22Rv1 (cell line): ENCODE data around the gene RPL10.
A peak's percentile ranks its signal among the peaks of the same experiment; 100 is the strongest.

ENCODE experiments used
- H3K27ac ChIP-seq: fragments of 450-650 bp; 2 replicates; pipeline ENCODE4 v1.5.1; 2017
- ZFX ChIP-seq: fragments of 450-650 bp; IDR thresholded peaks from 2 replicates; pipeline ENCODE4 v1.6.1; 2017; ENCODE audit warnings: antibody characterized with exemption, borderline replicate concordance
- TF ChIP-seq, protein P1 (sequence below): fragments of 450-650 bp; IDR thresholded peaks from 2 replicates; pipeline ENCODE4 v1.5.1; 2017; ENCODE audit warnings: mild to moderate bottlenecking

The RPL10 gene

DNA sequence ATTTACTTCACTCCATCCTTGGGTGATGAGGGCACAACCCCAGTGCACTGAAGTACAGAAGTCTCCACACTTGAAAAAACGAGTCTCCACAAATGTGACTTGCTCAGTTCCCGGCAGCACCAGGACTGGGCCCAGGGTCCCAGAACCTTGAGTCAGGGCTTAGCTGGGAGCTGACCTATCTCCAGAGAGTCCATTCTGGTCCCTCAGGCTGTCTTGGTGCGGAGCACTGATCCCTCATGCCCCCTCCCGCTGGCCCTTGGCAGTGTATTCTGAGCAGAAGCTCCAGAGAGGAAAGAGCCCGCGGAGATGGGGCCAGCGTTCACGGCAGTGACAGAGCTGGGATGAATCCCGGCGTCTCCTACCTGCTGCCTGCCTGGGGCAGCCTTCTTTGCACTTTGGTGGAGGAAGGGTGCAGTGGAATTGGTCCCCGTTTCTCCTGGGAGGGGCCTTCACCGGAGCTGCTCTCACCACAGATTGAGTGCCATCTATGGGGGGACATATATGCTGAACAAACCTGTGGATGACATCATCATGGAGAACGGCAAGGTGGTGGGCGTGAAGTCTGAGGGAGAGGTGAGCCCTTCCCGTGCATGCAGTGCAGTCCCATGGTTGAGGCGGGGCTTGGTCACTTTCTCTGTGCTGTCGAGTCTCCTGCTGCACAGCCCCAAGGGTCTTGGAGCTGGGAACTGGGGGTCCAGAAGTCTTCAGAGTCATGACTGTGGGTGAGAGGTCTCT, 42.6 kb downstream of the RPL10 start:
- no peak for TF ChIP-seq ZFX
- TF ChIP-seq, protein P1, sequence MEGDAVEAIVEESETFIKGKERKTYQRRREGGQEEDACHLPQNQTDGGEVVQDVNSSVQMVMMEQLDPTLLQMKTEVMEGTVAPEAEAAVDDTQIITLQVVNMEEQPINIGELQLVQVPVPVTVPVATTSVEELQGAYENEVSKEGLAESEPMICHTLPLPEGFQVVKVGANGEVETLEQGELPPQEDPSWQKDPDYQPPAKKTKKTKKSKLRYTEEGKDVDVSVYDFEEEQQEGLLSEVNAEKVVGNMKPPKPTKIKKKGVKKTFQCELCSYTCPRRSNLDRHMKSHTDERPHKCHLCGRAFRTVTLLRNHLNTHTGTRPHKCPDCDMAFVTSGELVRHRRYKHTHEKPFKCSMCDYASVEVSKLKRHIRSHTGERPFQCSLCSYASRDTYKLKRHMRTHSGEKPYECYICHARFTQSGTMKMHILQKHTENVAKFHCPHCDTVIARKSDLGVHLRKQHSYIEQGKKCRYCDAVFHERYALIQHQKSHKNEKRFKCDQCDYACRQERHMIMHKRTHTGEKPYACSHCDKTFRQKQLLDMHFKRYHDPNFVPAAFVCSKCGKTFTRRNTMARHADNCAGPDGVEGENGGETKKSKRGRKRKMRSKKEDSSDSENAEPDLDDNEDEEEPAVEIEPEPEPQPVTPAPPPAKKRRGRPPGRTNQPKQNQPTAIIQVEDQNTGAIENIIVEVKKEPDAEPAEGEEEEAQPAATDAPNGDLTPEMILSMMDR: no peak
- H3K27ac ChIP-seq: no peak overlapping the region

DNA sequence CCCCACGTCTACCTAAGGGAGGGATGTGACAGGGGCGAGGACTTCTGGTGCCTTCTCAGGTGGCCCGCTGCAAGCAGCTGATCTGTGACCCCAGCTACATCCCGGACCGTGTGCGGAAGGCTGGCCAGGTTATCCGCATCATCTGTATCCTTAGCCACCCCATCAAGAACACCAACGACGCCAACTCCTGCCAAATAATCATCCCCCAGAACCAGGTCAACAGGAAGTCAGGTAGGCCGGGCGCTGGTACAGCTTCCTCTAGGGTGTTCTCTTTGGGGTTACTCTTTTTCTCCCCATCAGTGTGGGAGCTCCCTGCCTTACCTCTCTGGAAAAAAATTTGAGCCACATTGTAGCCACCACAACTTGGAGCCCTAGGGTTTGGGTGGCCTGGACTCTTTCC, 43.4 kb downstream of the RPL10 start:
- no peak for TF ChIP-seq ZFX
- TF ChIP-seq, protein P1: no peak
- no peak overlapping the region for H3K27ac ChIP-seq

DNA sequence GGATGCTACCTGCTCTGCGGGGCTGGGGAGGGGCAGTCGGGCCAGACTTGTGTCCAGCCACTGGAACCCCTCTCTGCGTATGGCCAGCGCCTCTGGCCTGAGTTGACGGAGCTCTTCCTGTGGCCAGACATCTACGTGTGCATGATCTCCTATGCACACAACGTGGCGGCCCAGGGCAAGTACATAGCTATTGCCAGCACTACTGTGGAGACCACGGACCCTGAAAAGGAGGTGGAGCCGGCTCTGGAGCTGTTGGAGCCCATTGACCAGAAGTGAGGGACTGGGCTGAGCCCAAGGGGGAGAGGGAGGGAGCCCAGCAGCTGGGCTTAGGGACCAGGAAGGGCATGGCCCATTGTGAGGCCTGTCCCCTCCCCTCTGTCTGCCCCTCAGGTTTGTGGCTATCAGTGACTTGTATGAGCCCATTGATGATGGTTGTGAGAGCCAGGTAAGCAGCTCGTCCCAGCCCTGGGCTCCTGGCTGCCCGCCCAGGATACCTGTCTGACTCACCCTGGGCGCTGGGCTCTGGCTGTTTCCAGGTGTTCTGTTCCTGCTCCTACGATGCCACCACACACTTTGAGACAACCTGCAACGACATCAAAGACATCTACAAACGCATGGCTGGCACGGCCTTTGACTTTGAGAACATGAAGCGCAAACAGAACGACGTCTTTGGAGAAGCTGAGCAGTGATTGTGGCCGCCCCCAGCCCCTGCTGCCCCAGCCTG, 44.0 kb downstream of the RPL10 start:
- no peak for TF ChIP-seq ZFX
- TF ChIP-seq, protein P1: no peak
- no peak overlapping the region for H3K27ac ChIP-seq

DNA sequence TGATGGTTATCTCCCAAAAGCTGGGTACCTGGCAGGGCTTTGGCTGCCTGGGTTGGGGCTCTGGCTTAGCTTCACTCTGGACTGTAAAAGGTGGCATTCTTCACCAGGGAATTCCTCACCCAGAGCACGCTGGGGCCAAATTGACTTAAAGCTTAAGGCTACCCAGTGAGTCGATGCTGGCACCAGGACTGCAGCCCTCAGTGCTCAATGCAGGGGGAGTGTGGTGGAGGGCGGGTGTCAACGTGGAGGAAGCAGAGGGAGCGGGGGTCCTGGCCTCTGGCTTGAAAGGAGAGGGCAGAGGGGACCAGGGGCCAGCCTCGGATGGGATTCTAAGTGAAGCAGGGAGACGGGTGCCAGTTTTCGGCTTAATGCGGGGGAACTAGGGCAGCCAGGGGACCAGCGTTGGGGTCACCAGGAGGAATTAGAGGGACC, 45.3 kb downstream of the RPL10 start:
- TF ChIP-seq, protein P1: no peak
- TF ChIP-seq ZFX: no peak
- H3K27ac ChIP-seq: peak overlapping the region; percentile 72

DNA sequence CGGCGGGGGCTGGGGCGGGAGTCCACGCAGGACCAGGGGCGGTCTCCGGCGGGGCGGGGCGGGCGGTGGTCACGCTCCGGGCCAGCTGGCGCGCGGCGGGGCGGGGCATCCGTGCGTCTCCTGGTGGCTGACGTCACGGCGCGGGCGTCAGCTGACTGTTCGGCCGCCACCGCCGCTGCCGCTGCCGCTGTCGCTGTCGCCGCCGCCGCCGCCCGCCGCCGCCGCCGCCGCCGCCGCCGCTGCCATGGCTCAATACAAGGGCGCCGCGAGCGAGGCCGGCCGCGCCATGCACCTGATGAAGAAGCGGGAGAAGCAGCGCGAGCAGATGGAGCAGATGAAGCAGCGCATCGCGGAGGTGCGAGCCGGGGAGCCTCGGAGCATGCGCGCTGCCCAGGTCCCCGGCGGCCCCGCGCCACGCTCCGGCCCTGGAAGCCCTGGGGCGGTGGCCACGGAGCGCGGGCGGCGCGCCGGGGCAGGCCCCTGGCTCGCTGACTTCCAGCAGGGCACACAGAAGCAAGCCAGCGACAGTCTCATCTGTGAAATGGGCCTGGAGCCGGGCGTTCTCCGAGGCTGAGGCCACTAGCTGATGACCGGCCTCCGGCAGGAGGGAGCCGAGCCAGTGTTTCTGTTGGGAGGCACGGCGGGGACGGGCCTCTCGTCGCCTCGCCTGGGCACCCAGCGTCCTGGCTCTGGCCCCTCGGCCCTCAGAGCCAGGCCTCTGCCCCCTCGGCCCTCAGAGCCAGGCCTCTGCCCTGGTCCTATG, 46.0 kb downstream of the RPL10 start, which contains the start of gene FAM50A:
Gene FAM50A (plus strand): TSS at position 150 of the 763 bp plus-strand sequence. CDS start 95 bp downstream, at position 245.
- H3K27ac ChIP-seq: peak within 1 kb of the TSS; percentile 72
- TF ChIP-seq, protein P1: no peak
- no peak for TF ChIP-seq ZFX

DNA sequence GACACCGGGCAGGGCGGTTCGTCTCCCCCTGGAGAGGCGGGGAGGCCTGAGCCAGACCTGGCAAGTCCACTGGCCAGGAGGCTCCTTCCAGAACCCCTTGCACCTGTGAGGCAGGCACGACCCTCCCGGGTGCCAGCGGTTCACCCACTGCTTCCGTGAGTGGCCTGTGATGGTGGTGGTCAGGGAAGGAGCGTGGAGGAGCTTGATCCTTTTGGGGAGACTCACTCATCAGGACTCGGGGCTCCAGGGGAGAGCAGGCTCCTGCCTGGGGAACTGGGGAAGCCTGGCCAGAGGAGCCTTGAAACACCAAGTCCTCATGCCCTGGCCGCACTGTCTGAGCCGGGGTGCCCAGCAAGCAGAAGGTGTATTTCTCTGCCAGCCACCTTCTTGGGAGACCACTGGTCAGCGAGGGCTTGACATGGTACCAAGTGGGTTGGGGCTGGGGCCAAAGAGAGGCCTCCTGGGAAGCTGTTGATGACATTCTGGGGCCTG, 46.6 kb downstream of the RPL10 start:
- peak overlapping the region; percentile 72 for H3K27ac ChIP-seq
- no peak for TF ChIP-seq ZFX
- TF ChIP-seq, protein P1: no peak
